HG03060 (cell line): Measurements from ENCODE around the gene CDH5.
"Not testable (repeated sequence)": the region's sequence is repeated elsewhere in the genome, so short reads cannot be mapped to it uniquely, and the experiment has no call there.

Source experiments
- ATAC-seq: cut with Tn5 transposase; IDR thresholded peaks from one replicate; pipeline ENCODE4 v1.9.1; 2021; ENCODE audit warnings: low read depth, moderate number of reproducible peaks; ENCODE audit not compliant: unreplicated experiment

CDH5 gene

GRCh38 chr16:66366433-66367299 is at the start of gene CDH5:
Gene CDH5 (plus strand): TSS chr16:66366691. CDS start chr16:66379338, 12,647 bp downstream.
- no peak for ATAC-seq

GRCh38 chr16:66318505-66318904 is 48.0 kb upstream of the CDH5 start:
- ATAC-seq = no peak

GRCh38 chr16:66320774-66321173 is 45.7 kb upstream of the CDH5 start:
- ATAC-seq = no peak

GRCh38 chr16:66322174-66322573 is 44.3 kb upstream of the CDH5 start:
- ATAC-seq = peak; percentile 88

GRCh38 chr16:66324815-66325515 is 41.5 kb upstream of the CDH5 start:
- no peak for ATAC-seq

- ATAC-seq = no peak
Observed at GRCh38 chr16:66325717-66326376, 40.6 kb upstream of the CDH5 start.

GRCh38 chr16:66326991-66327513 is 39.4 kb upstream of the CDH5 start:
- ATAC-seq = no peak

GRCh38 chr16:66328282-66328681 is 38.2 kb upstream of the CDH5 start:
- no peak for ATAC-seq

- not testable (repeated sequence) for ATAC-seq
Observed at GRCh38 chr16:66331464-66331863, 35.0 kb upstream of the CDH5 start.

- ATAC-seq = no peak
Observed at GRCh38 chr16:66332634-66333610, 33.6 kb upstream of the CDH5 start.

GRCh38 chr16:66334853-66335574 is 31.5 kb upstream of the CDH5 start:
- no peak for ATAC-seq

- no peak for ATAC-seq
Observed at GRCh38 chr16:66335704-66336329, 30.7 kb upstream of the CDH5 start.

GRCh38 chr16:66337463-66338188 is 28.9 kb upstream of the CDH5 start:
- ATAC-seq = no peak

GRCh38 chr16:66342294-66342900 is 24.1 kb upstream of the CDH5 start:
- ATAC-seq = no peak

- no peak for ATAC-seq
Observed at GRCh38 chr16:66344533-66345145, 21.9 kb upstream of the CDH5 start.

GRCh38 chr16:66346221-66346620 is 20.3 kb upstream of the CDH5 start:
- ATAC-seq = no peak

GRCh38 chr16:66352304-66352703 is 14.2 kb upstream of the CDH5 start:
- ATAC-seq = no peak
